Lower leg skin (tissue), 4 donors: ENCODE data around the gene ADGRG6. TPM values are rescaled to one million over a fixed set of nuclear protein-coding genes. Genes with fewer than 3 reads are reported as not detected.

Experiments used
- DNase-seq, 2 donors: peaks; one replicate each; pipeline ENCODE4 v3.0.0-alpha.2; 2019; ENCODE audit warnings: low spot score in 2 of 2
- H3K4me3 ChIP-seq: fragments of 200-600 bp; sonication (generic); 2 replicates; pipeline ENCODE4 v1.5.1; 2017; ENCODE audit warnings: mild to moderate bottlenecking, low read depth; ENCODE audit not compliant: poor library complexity, severe bottlenecking
- POLR2A ChIP-seq, 2 donors: fragments of 450-650 bp; IDR thresholded peaks; one replicate each; pipeline ENCODE4 v1.6.1; 2016 to 2017; ENCODE audit warnings: antibody characterized with exemption in 2 of 2, mild to moderate bottlenecking in 1 of 2, moderate library complexity in 1 of 2
- WGBS, 2 donors: methylation state at CpG; one replicate each; pipeline ENCODE4 v1.1.5; 2018; 5-methylcytosine and 5-hydroxymethylcytosine counted together
- intact Hi-C: fragments of 100-400 bp; cut with DNase I; formaldehyde crosslinking; loops from one replicate; pipeline ENCODE4 v1.15.0; 2023; ENCODE audit warnings: low total_unique reads
- total RNA-seq, 4 donors: library from RNA; depleted of rRNA; stranded (reverse); fragments of >200 nt; gene quantifications; one replicate each; pipeline ENCODE4 v1.1.0, GENCODE V29; 2016
- TF ChIP-seq, protein P1 (sequence below), 3 donors: fragments of 450-650 bp; IDR thresholded peaks; one replicate each; pipeline ENCODE4 v1.5.1; 2016; ENCODE audit warnings: antibody characterized with exemption in 3 of 3, mild to moderate bottlenecking in 3 of 3, moderate library complexity in 2 of 3

Gene ADGRG6
- total RNA-seq, 4 donors from 2014 or later, result 41.8 to 54.8 (median 50.0) TPM

DNA sequence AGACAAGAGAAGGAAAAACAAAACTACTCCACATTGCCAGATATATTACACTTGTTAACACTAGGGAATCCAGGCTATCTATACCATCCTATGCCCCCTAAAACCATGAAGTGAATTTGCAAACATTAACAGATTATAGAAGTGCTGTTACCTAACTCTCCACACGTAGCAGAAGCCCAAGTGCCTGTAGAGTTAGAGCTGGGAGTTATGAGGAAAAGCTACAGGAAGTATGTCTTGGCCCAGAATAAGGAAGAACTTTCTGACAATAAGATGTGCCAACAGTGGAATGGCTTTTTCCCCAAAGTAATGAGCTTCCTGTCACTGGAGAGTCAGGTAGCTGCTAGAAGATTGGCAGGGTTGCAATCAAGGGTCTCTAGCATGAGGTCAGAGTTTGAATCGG lies 32.5 kb downstream of the ADGRG6 start:
- no peak overlapping the region for H3K4me3 ChIP-seq

DNA sequence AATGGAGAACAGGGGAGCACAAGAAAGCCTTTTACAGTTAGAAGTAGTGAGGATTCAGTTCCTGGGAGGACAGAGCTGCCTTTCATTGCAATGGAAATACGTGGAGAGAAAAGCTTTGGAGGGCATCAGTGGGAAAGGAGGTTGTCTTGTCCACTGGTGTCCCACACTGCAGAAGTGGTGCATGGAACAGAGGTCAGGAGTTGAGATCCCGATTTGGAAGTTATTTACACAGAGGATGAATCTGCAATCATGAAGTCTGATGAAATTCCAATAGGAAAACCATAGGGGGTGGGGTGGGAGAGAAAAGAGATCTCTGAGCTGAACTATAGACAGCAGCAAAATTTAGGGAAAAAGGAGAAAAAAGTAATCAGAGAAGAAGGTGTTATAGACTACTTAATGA lies 33.6 kb downstream of the ADGRG6 start:
- WGBS, 2 donors, result 86 to 89% methylated on average over 2 of the region's 2 CpGs
- no peak overlapping the region for H3K4me3 ChIP-seq
- intact Hi-C loops, result no loop called here
- no peak for DNase-seq
- TF ChIP-seq, protein P1, sequence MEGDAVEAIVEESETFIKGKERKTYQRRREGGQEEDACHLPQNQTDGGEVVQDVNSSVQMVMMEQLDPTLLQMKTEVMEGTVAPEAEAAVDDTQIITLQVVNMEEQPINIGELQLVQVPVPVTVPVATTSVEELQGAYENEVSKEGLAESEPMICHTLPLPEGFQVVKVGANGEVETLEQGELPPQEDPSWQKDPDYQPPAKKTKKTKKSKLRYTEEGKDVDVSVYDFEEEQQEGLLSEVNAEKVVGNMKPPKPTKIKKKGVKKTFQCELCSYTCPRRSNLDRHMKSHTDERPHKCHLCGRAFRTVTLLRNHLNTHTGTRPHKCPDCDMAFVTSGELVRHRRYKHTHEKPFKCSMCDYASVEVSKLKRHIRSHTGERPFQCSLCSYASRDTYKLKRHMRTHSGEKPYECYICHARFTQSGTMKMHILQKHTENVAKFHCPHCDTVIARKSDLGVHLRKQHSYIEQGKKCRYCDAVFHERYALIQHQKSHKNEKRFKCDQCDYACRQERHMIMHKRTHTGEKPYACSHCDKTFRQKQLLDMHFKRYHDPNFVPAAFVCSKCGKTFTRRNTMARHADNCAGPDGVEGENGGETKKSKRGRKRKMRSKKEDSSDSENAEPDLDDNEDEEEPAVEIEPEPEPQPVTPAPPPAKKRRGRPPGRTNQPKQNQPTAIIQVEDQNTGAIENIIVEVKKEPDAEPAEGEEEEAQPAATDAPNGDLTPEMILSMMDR (IDR thresholded peaks at IDR 0.05), result no peak
- no peak for TF ChIP-seq POLR2A (IDR thresholded peaks at IDR 0.05)

More for the DNA sequence above, 32.5 kb downstream of the ADGRG6 start:
- no peak for TF ChIP-seq POLR2A (IDR thresholded peaks at IDR 0.05)
- TF ChIP-seq, protein P1 (IDR thresholded peaks at IDR 0.05), result no peak
- intact Hi-C loops, result no loop called here
- WGBS, 2 donors, result 72 to 75% methylated on average over 2 of the region's 2 CpGs
- no peak for DNase-seq

DNA sequence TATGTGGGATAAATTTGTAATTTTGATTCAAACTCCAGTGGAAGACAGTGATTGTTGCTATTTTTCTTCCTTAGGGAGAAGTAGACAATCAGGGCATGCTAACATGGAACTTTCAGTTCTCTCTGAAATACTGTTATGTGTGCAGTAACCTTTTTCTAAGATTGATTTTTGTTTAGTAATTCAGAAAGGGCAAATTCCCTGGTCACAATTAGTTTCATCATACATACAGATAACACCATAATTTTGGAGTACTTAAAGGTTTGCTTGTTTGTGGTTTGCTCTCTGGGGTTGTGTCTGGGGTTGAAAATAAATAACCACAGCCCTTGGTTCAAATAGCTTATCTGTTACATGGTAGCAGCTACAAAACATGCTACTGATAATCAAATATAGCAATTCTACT lies 34.4 kb downstream of the ADGRG6 start:
- no peak for DNase-seq
- H3K4me3 ChIP-seq, result no peak overlapping the region
- TF ChIP-seq, protein P1 (IDR thresholded peaks at IDR 0.05), result no peak
- TF ChIP-seq POLR2A (IDR thresholded peaks at IDR 0.05), result no peak
- intact Hi-C loops, result no loop called here

DNA sequence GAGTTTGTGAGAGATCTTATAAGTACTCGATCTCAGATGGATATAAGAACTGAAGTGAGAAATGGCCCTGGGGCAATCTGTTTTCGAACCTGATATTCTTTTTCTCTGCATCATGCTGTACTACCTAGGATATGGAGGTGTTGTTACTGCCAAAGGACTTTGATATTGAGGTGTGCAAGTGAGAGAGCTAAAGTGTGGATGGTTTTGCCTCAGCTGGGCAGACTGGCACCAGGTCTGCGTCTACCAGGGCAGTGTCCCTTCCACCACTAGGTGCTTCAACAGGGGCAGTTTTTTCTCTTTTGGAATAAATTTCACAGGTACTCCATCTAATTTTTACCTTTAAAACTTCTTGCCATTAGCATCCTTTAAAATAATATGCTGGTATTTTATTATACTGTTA lies 35.0 kb downstream of the ADGRG6 start:
- TF ChIP-seq POLR2A (IDR thresholded peaks at IDR 0.05), result no peak
- TF ChIP-seq, protein P1 (IDR thresholded peaks at IDR 0.05), result no peak
- WGBS, 2 donors, result 62 to 67% methylated on average over 3 of the region's 3 CpGs
- no peak for DNase-seq
- no peak overlapping the region for H3K4me3 ChIP-seq
- intact Hi-C loops, result no loop called here

GRCh38 chr6:142339113-142339512 lies 37.3 kb downstream of the ADGRG6 start:
- no peak overlapping the region for H3K4me3 ChIP-seq
- TF ChIP-seq, protein P1 (IDR thresholded peaks at IDR 0.05), result no peak
- no peak for TF ChIP-seq POLR2A (IDR thresholded peaks at IDR 0.05)
- 93 to 95% methylated on average over 2 of the region's 2 CpGs for WGBS, 2 donors
- intact Hi-C loops, result no loop called here
- DNase-seq, result no peak

DNA sequence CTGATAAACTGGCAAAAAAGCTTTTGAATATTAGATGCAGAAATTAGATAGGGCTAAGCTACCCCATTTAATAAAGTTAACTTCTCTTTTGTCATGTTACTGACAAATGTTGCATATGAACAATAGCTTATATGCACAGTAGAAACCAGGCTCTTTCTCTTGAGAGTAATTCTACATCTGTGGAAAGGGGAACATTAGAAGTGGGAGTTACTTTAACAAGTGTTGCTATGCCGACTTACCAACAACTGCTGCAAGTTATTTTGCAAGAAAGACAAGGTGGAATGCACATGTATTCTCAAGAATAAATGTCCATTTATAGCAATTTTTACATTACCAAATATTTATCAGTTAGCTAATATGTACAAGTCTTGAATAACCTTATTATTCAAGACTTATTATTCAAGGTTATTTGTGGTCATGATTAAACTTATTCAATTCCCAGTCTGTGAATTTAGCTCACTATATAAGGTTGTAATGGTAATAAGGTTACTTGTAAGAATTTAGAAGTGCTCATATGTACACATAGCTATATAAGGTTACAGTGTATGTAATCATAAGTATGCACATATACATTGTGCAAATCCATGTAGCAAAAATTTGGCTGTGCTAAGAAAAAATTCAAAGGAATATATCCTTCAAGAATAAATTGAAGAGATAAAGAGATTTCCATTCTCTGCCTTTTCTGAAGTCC lies 38.3 kb downstream of the ADGRG6 start:
- no peak for DNase-seq
- intact Hi-C loops, result no loop called here
- TF ChIP-seq POLR2A (IDR thresholded peaks at IDR 0.05), result no peak
- TF ChIP-seq, protein P1 (IDR thresholded peaks at IDR 0.05), result no peak
- H3K4me3 ChIP-seq, result no peak overlapping the region
- WGBS, 2 donors, result 45 to 59% methylated on average over 1 of the region's 1 CpG
